Measurements from ENCODE around the gene FHIT.

The FHIT gene

DNA sequence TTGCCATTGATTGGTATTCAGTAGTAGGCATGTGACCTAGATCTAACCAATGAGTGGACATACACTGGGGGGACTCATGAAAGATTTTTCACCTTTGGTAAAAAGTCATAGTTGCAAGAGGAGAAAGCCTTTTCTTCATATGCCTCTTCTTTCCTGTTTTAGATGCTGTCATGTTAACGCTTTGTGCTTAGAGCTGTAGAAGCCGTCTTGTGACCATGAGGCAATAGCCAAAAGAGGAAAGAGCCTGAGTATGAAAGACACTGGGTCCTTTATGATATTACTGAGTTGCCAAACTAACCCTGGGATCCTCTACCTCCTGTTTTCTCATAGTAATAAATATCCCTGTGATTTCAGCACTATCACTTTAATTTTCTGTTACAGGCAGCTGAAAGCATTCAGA is 396.0 kb downstream of the FHIT start:
- no peak overlapping the region for H2AFZ ChIP-seq (ENCODE audit: low read depth, low read length, severe bottlenecking)
- H3F3A ChIP-seq (ENCODE audit: insufficient read depth), result 0 out of 2 replicates have a peak, but pooled peaks cover 3% of the 10 kb centered on the region
- H3K9me3 ChIP-seq (ENCODE audit: insufficient read depth, low read length), result no peaks in the 10 kb centered on the region
- no peak overlapping the region for H3K4me3 ChIP-seq (ENCODE audit: insufficient read depth, low read length, poor library complexity, severe bottlenecking)
- H4K20me1 ChIP-seq (ENCODE audit: low read depth, low read length), result no peaks in the 10 kb centered on the region
- no peak for TF ChIP-seq EZH2phosphoT487 (conservative IDR thresholded peaks at IDR 0.05; ENCODE audit: low read length)
- TF ChIP-seq, protein P1, sequence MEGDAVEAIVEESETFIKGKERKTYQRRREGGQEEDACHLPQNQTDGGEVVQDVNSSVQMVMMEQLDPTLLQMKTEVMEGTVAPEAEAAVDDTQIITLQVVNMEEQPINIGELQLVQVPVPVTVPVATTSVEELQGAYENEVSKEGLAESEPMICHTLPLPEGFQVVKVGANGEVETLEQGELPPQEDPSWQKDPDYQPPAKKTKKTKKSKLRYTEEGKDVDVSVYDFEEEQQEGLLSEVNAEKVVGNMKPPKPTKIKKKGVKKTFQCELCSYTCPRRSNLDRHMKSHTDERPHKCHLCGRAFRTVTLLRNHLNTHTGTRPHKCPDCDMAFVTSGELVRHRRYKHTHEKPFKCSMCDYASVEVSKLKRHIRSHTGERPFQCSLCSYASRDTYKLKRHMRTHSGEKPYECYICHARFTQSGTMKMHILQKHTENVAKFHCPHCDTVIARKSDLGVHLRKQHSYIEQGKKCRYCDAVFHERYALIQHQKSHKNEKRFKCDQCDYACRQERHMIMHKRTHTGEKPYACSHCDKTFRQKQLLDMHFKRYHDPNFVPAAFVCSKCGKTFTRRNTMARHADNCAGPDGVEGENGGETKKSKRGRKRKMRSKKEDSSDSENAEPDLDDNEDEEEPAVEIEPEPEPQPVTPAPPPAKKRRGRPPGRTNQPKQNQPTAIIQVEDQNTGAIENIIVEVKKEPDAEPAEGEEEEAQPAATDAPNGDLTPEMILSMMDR (IDR thresholded peaks at IDR 0.05; ENCODE audit: insufficient read depth, low read length, poor library complexity, severe bottlenecking), result no peak
- no peaks in the 10 kb centered on the region for H3K36me3 ChIP-seq (ENCODE audit: low read length)
- H3K27ac ChIP-seq (ENCODE audit: low read depth, low read length), result no peak overlapping the region
- no peak overlapping the region for H3K4me2 ChIP-seq (ENCODE audit: low read depth, low read length, poor library complexity, severe bottlenecking)
- H3K9me2 ChIP-seq (replicated peaks; ENCODE audit: insufficient read depth, low read length), result no peaks in the 10 kb centered on the region
- H3K27me3 ChIP-seq (ENCODE audit: low read length), result no peaks in the 10 kb centered on the region
- no peaks in the 10 kb centered on the region for H3K79me2 ChIP-seq (ENCODE audit: insufficient read depth, low read length)
- no peak overlapping the region for H3K9ac ChIP-seq (ENCODE audit: low read length)

DNA sequence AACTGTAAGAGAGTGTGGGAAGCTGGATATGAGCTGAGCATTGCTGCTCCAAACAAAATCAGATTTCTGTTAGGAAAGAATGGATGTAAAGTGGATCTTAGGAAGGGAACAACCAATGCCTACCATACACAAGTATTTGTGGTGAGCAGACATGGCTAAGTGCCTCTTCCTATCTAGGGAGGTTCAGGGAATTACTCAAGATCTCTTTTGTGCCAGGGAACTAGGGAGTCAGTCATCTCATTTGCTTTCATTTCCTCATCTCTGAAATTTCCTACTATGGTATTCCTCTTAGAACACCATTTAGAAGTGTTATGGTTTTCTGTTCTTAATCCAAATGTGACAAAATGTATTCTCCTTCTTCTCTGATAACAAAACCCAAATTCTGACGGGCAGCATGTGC is 396.5 kb downstream of the FHIT start:
- Histone ChIP-seq H3K27ac (ENCODE audit: low read depth, low read length) (no peak overlapping the region), H3K36me3 (ENCODE audit: low read length) (no peaks in the 10 kb centered on the region), H3K4me2 (ENCODE audit: low read depth, low read length, poor library complexity, severe bottlenecking) (no peak overlapping the region), H3K4me3 (ENCODE audit: insufficient read depth, low read length, poor library complexity, severe bottlenecking) (no peak overlapping the region), H3K9ac (ENCODE audit: low read length) (no peak overlapping the region), H2AFZ (ENCODE audit: low read depth, low read length, severe bottlenecking) (no peak overlapping the region), H3K27me3 (ENCODE audit: low read length) (no peaks in the 10 kb centered on the region), H3K9me3 (ENCODE audit: insufficient read depth, low read length) (no peaks in the 10 kb centered on the region), H3K79me2 (ENCODE audit: insufficient read depth, low read length) (no peaks in the 10 kb centered on the region), H3F3A (ENCODE audit: insufficient read depth) (no peaks in the 10 kb centered on the region), H4K20me1 (ENCODE audit: low read depth, low read length) (no peaks in the 10 kb centered on the region), H3K9me2 (replicated peaks; ENCODE audit: insufficient read depth, low read length) (no peaks in the 10 kb centered on the region)
- TF ChIP-seq, protein P1 (IDR thresholded peaks at IDR 0.05; ENCODE audit: insufficient read depth, low read length, poor library complexity, severe bottlenecking), result no peak
- TF ChIP-seq EZH2phosphoT487 (conservative IDR thresholded peaks at IDR 0.05; ENCODE audit: low read length), result no peak

DNA sequence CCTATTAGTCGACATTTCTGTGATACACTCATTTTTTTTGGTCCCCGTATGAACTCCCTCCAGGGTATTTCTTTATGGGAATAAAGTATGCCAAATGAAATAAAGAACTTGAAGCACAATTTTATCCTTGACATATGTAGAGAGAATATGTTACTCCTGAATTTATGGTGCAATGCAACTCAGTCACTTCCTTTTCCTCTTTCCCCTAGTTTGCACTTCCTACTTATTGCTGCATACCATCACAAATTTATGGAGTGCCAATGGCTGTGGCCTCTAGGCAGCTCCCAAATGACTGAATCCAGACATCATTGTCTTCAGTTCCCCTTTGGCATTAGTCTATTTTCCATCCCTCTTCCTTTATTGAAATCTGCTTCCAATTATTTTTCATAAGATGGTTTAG is 403.5 kb downstream of the FHIT start:
- no peaks in the 10 kb centered on the region for H3K27me3 ChIP-seq (ENCODE audit: low read length)
- H3K9ac ChIP-seq (ENCODE audit: low read length), result no peak overlapping the region
- H3F3A ChIP-seq (ENCODE audit: insufficient read depth), result no peaks in the 10 kb centered on the region
- H3K36me3 ChIP-seq (ENCODE audit: low read length), result no peaks in the 10 kb centered on the region
- TF ChIP-seq, protein P1 (IDR thresholded peaks at IDR 0.05; ENCODE audit: insufficient read depth, low read length, poor library complexity, severe bottlenecking), result no peak
- TF ChIP-seq EZH2phosphoT487 (conservative IDR thresholded peaks at IDR 0.05; ENCODE audit: low read length), result no peak
- H3K4me3 ChIP-seq (ENCODE audit: insufficient read depth, low read length, poor library complexity, severe bottlenecking), result no peak overlapping the region
- no peaks in the 10 kb centered on the region for H3K79me2 ChIP-seq (ENCODE audit: insufficient read depth, low read length)
- H4K20me1 ChIP-seq (ENCODE audit: low read depth, low read length), result no peaks in the 10 kb centered on the region
- no peaks in the 10 kb centered on the region for H3K9me2 ChIP-seq (replicated peaks; ENCODE audit: insufficient read depth, low read length)
- no peak overlapping the region for H2AFZ ChIP-seq (ENCODE audit: low read depth, low read length, severe bottlenecking)
- no peak overlapping the region for H3K4me2 ChIP-seq (ENCODE audit: low read depth, low read length, poor library complexity, severe bottlenecking)
- no peaks in the 10 kb centered on the region for H3K9me3 ChIP-seq (ENCODE audit: insufficient read depth, low read length)
- H3K27ac ChIP-seq (ENCODE audit: low read depth, low read length), result no peak overlapping the region
